GM19395 (cell line): ENCODE measurements around the gene ACOT7.

ENCODE experiments used
- ATAC-seq: cut with Tn5 transposase; IDR thresholded peaks from one replicate; pipeline ENCODE4 v1.9.1; 2021; ENCODE audit warnings: mild to moderate bottlenecking, moderate library complexity; ENCODE audit not compliant: unreplicated experiment

Gene ACOT7

GRCh38 chr1:6347641-6348487, 45.7 kb downstream of the ACOT7 start:
- no peak for ATAC-seq

GRCh38 chr1:6345460-6345859, 48.1 kb downstream of the ACOT7 start:
- ATAC-seq = no peak

- ATAC-seq = no peak
Measured at GRCh38 chr1:6345009-6345408, 48.6 kb downstream of the ACOT7 start.

GRCh38 chr1:6343506-6344405, 49.8 kb downstream of the ACOT7 start:
- ATAC-seq = no peak

- ATAC-seq = no peak
Measured at GRCh38 chr1:6342056-6342455, 51.5 kb downstream of the ACOT7 start.

- ATAC-seq = no peak
Measured at GRCh38 chr1:6338695-6339094, 54.9 kb downstream of the ACOT7 start.

GRCh38 chr1:6336776-6337622, 56.6 kb downstream of the ACOT7 start:
- no peak for ATAC-seq

GRCh38 chr1:6334261-6334993, 59.1 kb downstream of the ACOT7 start:
- ATAC-seq = no peak

- ATAC-seq = no peak
Measured at GRCh38 chr1:6332821-6333220, 60.7 kb downstream of the ACOT7 start.

- no peak for ATAC-seq
Measured at GRCh38 chr1:6331543-6332273, 61.9 kb downstream of the ACOT7 start.

GRCh38 chr1:6330410-6330911, 63.1 kb downstream of the ACOT7 start:
- no peak for ATAC-seq

GRCh38 chr1:6329851-6330250, 63.7 kb downstream of the ACOT7 start:
- no peak for ATAC-seq

- ATAC-seq = no peak
Measured at GRCh38 chr1:6329396-6329795, 64.2 kb downstream of the ACOT7 start.

- ATAC-seq = no peak
Measured at GRCh38 chr1:6328696-6329095, 64.9 kb downstream of the ACOT7 start.

GRCh38 chr1:6328091-6328490, 65.5 kb downstream of the ACOT7 start:
- no peak for ATAC-seq

- no peak for ATAC-seq
Measured at GRCh38 chr1:6325482-6325881, 68.1 kb downstream of the ACOT7 start.

GRCh38 chr1:6322161-6322560, 71.4 kb downstream of the ACOT7 start:
- no peak for ATAC-seq

- no peak for ATAC-seq
Measured at GRCh38 chr1:6321205-6321604, 72.4 kb downstream of the ACOT7 start.

- ATAC-seq = no peak
Measured at GRCh38 chr1:6317098-6317760, 76.3 kb downstream of the ACOT7 start.
